ENCODE measurements around the gene NAA60. TPM values are rescaled to one million over a fixed set of nuclear protein-coding genes. Genes with fewer than 3 reads are reported as not detected.

NAA60 gene
- total and polyA plus RNA-seq, 8 donors: 35.9 to 54.6 (median 47.1) TPM

DNA sequence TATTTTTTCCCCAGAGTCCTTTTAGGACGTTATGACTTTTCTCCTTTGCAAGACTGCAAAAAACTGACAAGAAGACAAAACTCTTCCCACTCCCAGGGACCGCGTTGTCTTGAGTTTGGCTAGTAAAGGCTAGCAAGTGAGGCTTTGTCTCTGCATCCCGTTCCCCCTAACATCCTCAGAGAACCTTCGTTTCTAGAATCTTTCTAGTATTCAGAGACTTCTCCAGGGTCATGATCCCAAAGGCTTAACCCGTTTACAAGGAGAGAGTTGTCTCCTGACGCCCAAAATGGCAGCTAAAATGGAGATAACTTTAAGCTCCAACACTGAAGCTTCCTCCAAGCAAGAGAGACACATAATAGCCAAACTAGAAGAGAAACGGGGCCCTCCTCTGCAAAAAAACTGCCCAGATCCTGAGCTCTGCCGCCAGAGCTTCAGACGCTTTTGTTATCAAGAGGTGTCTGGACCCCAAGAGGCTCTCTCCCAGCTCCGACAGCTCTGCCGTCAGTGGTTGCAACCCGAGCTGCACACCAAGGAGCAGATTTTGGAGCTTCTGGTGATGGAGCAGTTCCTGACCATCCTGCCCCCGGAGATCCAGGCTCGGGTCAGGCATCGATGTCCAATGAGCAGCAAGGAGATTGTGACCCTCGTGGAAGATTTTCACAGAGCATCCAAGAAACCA lies 41.6 kb upstream of the NAA60 start:
- H3K4me1 ChIP-seq: peaks cover 7 to 27% of the 10 kb centered on the region in 2 donors
- peak overlapping the region; percentile 86 to 93 for H3K4me3 ChIP-seq
- H3K27me3 ChIP-seq: no peaks in the 10 kb centered on the region
- intact Hi-C loops (cut with DNase I): no loop called here
- peaks cover 0 to 40% of the 10 kb centered on the region in 2 donors for H3K9me3 ChIP-seq
- H3K36me3 ChIP-seq: peaks cover 0 to 52% of the 10 kb centered on the region in 2 donors
- TF ChIP-seq CTCF (IDR thresholded peaks at IDR 0.05): no peak
- ATAC-seq (no peak), DNase-seq (peak in 1 of 4 donors; percentile 3)
- peak overlapping the region; percentile 77 to 90 for H3K27ac ChIP-seq

GRCh38 chr16:3408561-3409197 lies 34.8 kb upstream of the NAA60 start:
- Histone ChIP-seq H3K4me3 (no peak overlapping the region), H3K9me3 (peaks cover 19 to 98% of the 10 kb centered on the region in 2 donors), H3K4me1 (no peaks in the 10 kb centered on the region), H3K27me3 (no peaks in the 10 kb centered on the region), H3K36me3 (peaks cover 0 to 77% of the 10 kb centered on the region in 2 donors), H3K27ac (no peak overlapping the region)
- DNase-seq (no peak), ATAC-seq (no peak)
- no peak for TF ChIP-seq CTCF (IDR thresholded peaks at IDR 0.05)
- intact Hi-C loops (cut with DNase I): no loop called here

DNA sequence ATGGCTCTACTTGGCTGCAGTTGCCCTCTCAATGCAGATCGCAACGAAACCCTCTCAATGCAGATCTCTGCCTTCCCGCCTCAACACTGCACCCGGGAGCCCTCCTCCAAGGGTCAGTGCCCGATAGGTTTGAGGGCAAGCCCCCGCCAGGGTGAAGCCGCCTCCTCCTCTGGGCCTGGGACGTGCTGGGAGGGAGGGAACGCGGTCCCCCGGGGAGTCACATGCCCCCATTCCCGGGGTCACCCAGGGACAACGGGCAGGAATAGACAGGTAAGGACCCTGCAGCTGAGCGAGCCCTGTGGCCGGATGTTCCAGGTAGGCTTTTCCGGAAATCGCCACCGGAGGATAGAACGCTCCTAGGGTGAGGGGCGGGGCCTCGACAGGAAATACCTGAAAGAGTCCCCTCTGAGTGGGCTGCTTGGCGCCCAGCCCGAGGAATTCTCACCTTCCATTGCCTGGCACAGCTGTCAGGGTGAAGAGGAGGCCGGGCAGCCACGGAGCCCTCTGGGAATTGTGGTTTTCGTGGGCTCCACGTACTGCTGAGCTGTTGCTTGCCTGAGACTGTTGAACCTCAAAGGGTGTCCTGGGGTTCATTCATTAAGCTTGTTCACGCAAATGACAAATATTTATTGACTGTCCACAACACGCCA lies 29.6 kb upstream of the NAA60 start:
- ATAC-seq (no peak), DNase-seq (no peak)
- no peak overlapping the region for H3K27ac ChIP-seq
- peaks cover 0 to 26% of the 10 kb centered on the region in 2 donors for H3K36me3 ChIP-seq
- H3K9me3 ChIP-seq: peaks cover 7 to 94% of the 10 kb centered on the region in 2 donors
- TF ChIP-seq CTCF (IDR thresholded peaks at IDR 0.05): no peak
- H3K4me1 ChIP-seq: no peaks in the 10 kb centered on the region
- no peak overlapping the region for H3K4me3 ChIP-seq
- intact Hi-C loops (cut with DNase I): no loop called here
- H3K27me3 ChIP-seq: no peaks in the 10 kb centered on the region

DNA sequence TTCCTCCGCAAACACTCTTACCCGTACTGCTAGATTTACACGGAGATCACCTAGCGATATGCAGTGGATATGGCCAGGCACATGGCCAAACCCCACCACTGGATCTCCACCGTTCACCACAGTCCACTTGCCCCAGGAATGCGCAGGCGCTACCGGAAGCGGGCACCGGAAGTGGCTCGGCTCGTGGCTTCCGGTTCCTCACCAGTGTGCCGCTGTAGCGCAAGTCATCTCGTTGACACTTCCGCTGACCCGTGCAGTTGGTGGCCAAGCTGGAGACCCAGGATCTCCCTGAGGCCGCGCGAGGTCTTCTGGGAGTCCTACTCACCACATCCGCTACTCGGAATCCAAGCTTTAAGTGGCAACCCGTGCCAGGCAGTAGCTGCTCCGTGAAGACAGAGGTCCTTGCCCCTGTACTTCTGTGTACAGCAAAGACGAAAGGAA lies 11.7 kb upstream of the NAA60 start:
- peak in 3 of 4 donors; percentile 17 to 82 (median 62) for DNase-seq
- no peak for TF ChIP-seq CTCF (IDR thresholded peaks at IDR 0.05)
- ATAC-seq: peak; percentile 44

DNA sequence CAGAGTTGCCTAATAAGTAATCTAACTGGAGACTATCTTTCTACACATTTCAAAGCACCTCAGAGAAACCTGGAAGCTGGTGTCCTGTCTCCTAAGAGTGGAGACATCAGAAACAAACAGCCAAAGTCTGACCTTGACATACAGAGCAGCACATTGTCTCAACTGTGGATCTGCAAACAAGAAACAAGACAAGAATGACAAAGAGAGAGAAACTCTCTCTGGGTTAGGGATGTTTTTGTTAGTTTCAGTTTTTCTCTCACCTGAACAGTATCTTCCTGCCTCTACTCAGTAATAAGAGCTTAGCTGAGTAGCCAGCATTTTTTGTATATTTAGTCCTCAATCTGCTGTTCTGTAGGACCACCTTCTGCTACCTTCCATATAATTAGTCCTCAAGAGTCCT lies 9.1 kb upstream of the NAA60 start:
- no peak for ATAC-seq
- Histone ChIP-seq H3K4me3 (no peak overlapping the region), H3K4me1 (no peaks in the 10 kb centered on the region), H3K36me3 (peaks cover 0 to 35% of the 10 kb centered on the region in 2 donors), H3K27ac (no peak overlapping the region), H3K9me3 (peaks cover 0 to 11% of the 10 kb centered on the region in 2 donors), H3K27me3 (peaks cover 6 to 12% of the 10 kb centered on the region in 2 donors)
- intact Hi-C loops (cut with DNase I): no loop called here
- TF ChIP-seq CTCF (IDR thresholded peaks at IDR 0.05): no peak
- no peak for DNase-seq

More for the DNA sequence above, 11.7 kb upstream of the NAA60 start:
- intact Hi-C loops (cut with DNase I): no loop called here
- no peak overlapping the region for H3K4me3 ChIP-seq
- no peak overlapping the region for H3K27ac ChIP-seq
- H3K27me3 ChIP-seq: peaks cover 6 to 12% of the 10 kb centered on the region in 2 donors
- H3K4me1 ChIP-seq: no peaks in the 10 kb centered on the region
- peaks cover 0 to 7% of the 10 kb centered on the region in 2 donors for H3K9me3 ChIP-seq
- peaks cover 0 to 24% of the 10 kb centered on the region in 2 donors for H3K36me3 ChIP-seq
